ENCODE data around the gene MYH7. TPM values are rescaled to one million over a fixed set of nuclear protein-coding genes. Genes with fewer than 3 reads are reported as not detected.

The MYH7 gene
- polyA plus RNA-seq, 1 of the 3 experiments (the other 2 are of a cell fraction): not detected

- Histone ChIP-seq H4K20me1 (ENCODE audit: insufficient read depth) (no peaks in the 10 kb centered on the region), H3K4me1 (ENCODE audit: control insufficient read depth in 1 of 2, insufficient read depth in 2 of 2, low read depth in 1 of 2, low read length in 1 of 2) (peaks cover 0 to 9% of the 10 kb centered on the region in 2 experiments; a peak in 1 of 4 replicates), H3K27ac (ENCODE audit: low read depth in 2 of 2, low read length in 1 of 2) (no peak overlapping the region), H3K9me3 (no peaks in the 10 kb centered on the region), H3K4me3 (ENCODE audit: low read depth in 2 of 2, low read length in 1 of 2) (no peak overlapping the region), H3K4me2 (no peak overlapping the region), H3K27me3 (ENCODE audit: insufficient read depth) (peaks cover 32% of the 10 kb centered on the region), H3K36me3 (replicated peaks in 1 of 2; ENCODE audit: control insufficient read depth in 1 of 2, insufficient read depth in 2 of 2, low read length in 1 of 2) (no peaks in the 10 kb centered on the region), H3K9me2 (no peaks in the 10 kb centered on the region), H3F3A (replicated peaks; ENCODE audit: insufficient read depth) (no peaks in the 10 kb centered on the region), H3K9ac (no peak overlapping the region), H3K79me2 (ENCODE audit: insufficient read depth) (no peaks in the 10 kb centered on the region), H2AFZ (ENCODE audit: low read depth) (no peak overlapping the region)
- 38% methylated on average over 10 of the region's 14 CpGs for WGBS (ENCODE audit: low lambda C conversion rate)
- TF ChIP-seq SIN3A (IDR thresholded peaks at IDR 0.05; ENCODE audit: borderline replicate concordance, low read depth, low read length): no peak
- ChIA-PET CTCF (interaction anchor here (1.4 kb wide), 1 partner anchor 32 kb away, joined by 5 read pairs; no protein-coding TSS in a partner anchor), POLR2A (no interaction called here)
- DNase-seq: no peak
Observed at GRCh38 chr14:23411563-23412525, 23.6 kb downstream of the MYH7 start.

- Histone ChIP-seq H3K4me1 (ENCODE audit: control insufficient read depth in 1 of 2, insufficient read depth in 2 of 2, low read depth in 1 of 2, low read length in 1 of 2) (peaks cover 0 to 9% of the 10 kb centered on the region in 2 experiments; a peak in 1 of 4 replicates), H3K27ac (ENCODE audit: low read depth in 2 of 2, low read length in 1 of 2) (no peak overlapping the region), H3K79me2 (ENCODE audit: insufficient read depth) (no peaks in the 10 kb centered on the region), H3K4me2 (no peak overlapping the region), H3K27me3 (ENCODE audit: insufficient read depth) (peaks cover 41% of the 10 kb centered on the region), H3K9ac (no peak overlapping the region), H3K9me3 (no peaks in the 10 kb centered on the region), H4K20me1 (ENCODE audit: insufficient read depth) (no peaks in the 10 kb centered on the region), H3K4me3 (ENCODE audit: low read depth in 2 of 2, low read length in 1 of 2) (no peak overlapping the region), H2AFZ (ENCODE audit: low read depth) (no peak overlapping the region), H3F3A (replicated peaks; ENCODE audit: insufficient read depth) (no peaks in the 10 kb centered on the region), H3K9me2 (no peaks in the 10 kb centered on the region), H3K36me3 (replicated peaks in 1 of 2; ENCODE audit: control insufficient read depth in 1 of 2, insufficient read depth in 2 of 2, low read length in 1 of 2) (no peaks in the 10 kb centered on the region)
- WGBS (ENCODE audit: low lambda C conversion rate): 41% methylated on average over 12 of the region's 14 CpGs
- ChIA-PET POLR2A (interaction anchor here (0.9 kb wide), 1 partner anchor 44 kb away, joined by 3 read pairs; no protein-coding TSS in a partner anchor), CTCF (interaction anchor here (1.0 to 1.1 kb wide), 2 partner anchors 30 to 84 kb away, joined by 3 to 4 read pairs; no protein-coding TSS in a partner anchor)
- no peak for DNase-seq
- no peak for TF ChIP-seq ZBTB33 (IDR thresholded peaks at IDR 0.05; ENCODE audit: borderline replicate concordance, low read depth)
- no peak for TF ChIP-seq PBX3 (IDR thresholded peaks at IDR 0.05)
- no peak for TF ChIP-seq EP300 (IDR thresholded peaks at IDR 0.05; ENCODE audit: borderline replicate concordance in 1 of 2, low read depth in 1 of 2, low read length in 1 of 2)
- TF ChIP-seq MEF2A (IDR thresholded peaks at IDR 0.05; ENCODE audit: borderline replicate concordance, low read depth): no peak
- TF ChIP-seq RXRA (IDR thresholded peaks at IDR 0.05; ENCODE audit: borderline replicate concordance, low read depth): no peak
- TF ChIP-seq RFX5 (IDR thresholded peaks at IDR 0.05; ENCODE audit: low read length): no peak
- no peak for TF ChIP-seq NFIC (IDR thresholded peaks at IDR 0.05; ENCODE audit: borderline replicate concordance)
- no peak for TF ChIP-seq GATA2 (CRISPR knock-in tag; IDR thresholded peaks at IDR 0.05)
- no peak for TF ChIP-seq TAF1 (IDR thresholded peaks at IDR 0.05; ENCODE audit: borderline replicate concordance, low read depth, low read length)
- no peak for TF ChIP-seq POLR2AphosphoS5 (IDR thresholded peaks at IDR 0.05; ENCODE audit: low read depth, low read length)
- no peak for TF ChIP-seq JUND (IDR thresholded peaks at IDR 0.05)
- TF ChIP-seq ELF1 (IDR thresholded peaks at IDR 0.05): no peak
- no peak for TF ChIP-seq TCF12 (IDR thresholded peaks at IDR 0.05)
- no peak for TF ChIP-seq RCOR1 (IDR thresholded peaks at IDR 0.05; ENCODE audit: low read length)
- no peak for TF ChIP-seq SIN3A (IDR thresholded peaks at IDR 0.05; ENCODE audit: borderline replicate concordance, low read depth, low read length)
Observed at GRCh38 chr14:23409966-23410635, 25.4 kb downstream of the MYH7 start.
